Skeletal muscle tissue (tissue), 4 donors: ENCODE data around the gene ZNF521. TPM values are rescaled to one million over a fixed set of nuclear protein-coding genes. Genes with fewer than 3 reads are reported as not detected.

Experiments used
- H3K27ac ChIP-seq: one replicate; pipeline ENCODE4 v1.7.0; 2013; ENCODE audit warnings: mild to moderate bottlenecking, low read depth, low read length, inconsistent platforms
- H3K27me3 ChIP-seq, 3 donors: one replicate each; pipeline ENCODE4 v1.7.0; 2013; ENCODE audit warnings: low read length in 3 of 3; ENCODE audit not compliant: control insufficient read depth in 3 of 3, insufficient read depth in 3 of 3
- H3K36me3 ChIP-seq, 3 donors: one replicate each; pipeline ENCODE4 v1.7.0; 2013; ENCODE audit warnings: low read length in 3 of 3; ENCODE audit not compliant: control insufficient read depth in 3 of 3, insufficient read depth in 3 of 3
- H3K4me1 ChIP-seq, 3 donors: one replicate each; pipeline ENCODE4 v1.7.0; 2013; ENCODE audit warnings: low read length in 3 of 3, mild to moderate bottlenecking in 3 of 3; ENCODE audit not compliant: control insufficient read depth in 3 of 3, insufficient read depth in 3 of 3
- H3K4me3 ChIP-seq, 3 donors: one replicate each; pipeline ENCODE4 v1.7.0; 2013; ENCODE audit warnings: low read length in 3 of 3
- H3K9ac ChIP-seq, 3 donors: one replicate each; pipeline ENCODE4 v1.7.0; 2013; ENCODE audit warnings: low read length in 3 of 3, mild to moderate bottlenecking in 3 of 3, moderate library complexity in 2 of 3, low read depth in 1 of 3
- H3K9me3 ChIP-seq, 3 donors: one replicate each; pipeline ENCODE4 v1.7.0; 2013; ENCODE audit warnings: low read length in 3 of 3; ENCODE audit not compliant: control insufficient read depth in 3 of 3
- total RNA-seq: library from RNA; depleted of rRNA; stranded (reverse); fragments of >200 nt; gene quantifications from one replicate; pipeline ENCODE4 v1.2.3, GENCODE V29; 2014
- donor health status: Osteomylitis.

Gene ZNF521
- total RNA-seq, 1 donor from 2014 or later: 40.2 TPM

DNA sequence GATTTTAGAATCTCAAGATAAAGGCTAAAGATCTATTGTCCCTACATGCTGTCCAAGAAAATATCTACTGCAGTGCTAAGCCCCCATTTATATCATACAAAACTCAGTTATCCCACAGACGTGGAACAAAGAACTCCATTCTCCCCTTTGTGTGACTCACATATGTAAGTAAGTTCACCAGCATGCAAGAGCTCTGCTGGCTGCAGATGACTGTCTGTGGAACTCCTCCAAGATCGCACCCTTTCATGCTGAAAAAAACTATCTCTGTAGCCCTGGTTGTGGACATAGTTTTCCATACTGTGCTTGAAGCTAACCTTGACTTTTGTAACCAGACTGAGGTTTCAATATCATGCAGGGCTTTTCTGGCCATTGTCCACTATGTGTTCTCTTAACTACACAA, 207.1 kb downstream of the ZNF521 start:
- no peaks in the 10 kb centered on the region for H3K9me3 ChIP-seq
- no peak overlapping the region for H3K27ac ChIP-seq
- peaks cover 0 to 2% (median 0%) of the 10 kb centered on the region in 3 donors for H3K36me3 ChIP-seq
- no peak overlapping the region for H3K9ac ChIP-seq
- no peaks in the 10 kb centered on the region for H3K4me1 ChIP-seq
- no peak overlapping the region for H3K4me3 ChIP-seq
- H3K27me3 ChIP-seq: no peaks in the 10 kb centered on the region

DNA sequence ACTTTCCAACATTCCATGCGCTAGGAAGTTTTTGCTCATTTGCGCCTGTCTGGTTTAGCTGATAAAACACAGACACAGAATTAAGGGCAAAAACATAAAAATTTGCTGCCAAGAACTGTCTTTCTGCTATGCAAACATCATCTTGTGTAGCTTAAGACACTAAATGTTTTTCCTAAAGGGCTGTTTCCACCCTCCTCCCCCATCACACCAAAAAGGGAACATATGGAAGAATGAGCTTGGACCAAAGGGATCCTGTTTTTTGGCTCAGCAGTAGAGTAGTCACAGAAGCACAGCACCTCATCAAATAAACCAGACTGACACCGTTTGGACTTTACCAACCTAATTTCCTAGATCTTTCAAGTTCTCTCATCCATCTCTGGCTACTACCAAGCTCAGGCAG, 210.1 kb downstream of the ZNF521 start:
- Histone ChIP-seq H3K9me3 (no peaks in the 10 kb centered on the region), H3K9ac (no peak overlapping the region), H3K27ac (no peak overlapping the region), H3K4me1 (peaks cover 3 to 9% (median 8%) of the 10 kb centered on the region in 3 donors), H3K27me3 (no peaks in the 10 kb centered on the region), H3K4me3 (no peak overlapping the region), H3K36me3 (no peaks in the 10 kb centered on the region)

DNA sequence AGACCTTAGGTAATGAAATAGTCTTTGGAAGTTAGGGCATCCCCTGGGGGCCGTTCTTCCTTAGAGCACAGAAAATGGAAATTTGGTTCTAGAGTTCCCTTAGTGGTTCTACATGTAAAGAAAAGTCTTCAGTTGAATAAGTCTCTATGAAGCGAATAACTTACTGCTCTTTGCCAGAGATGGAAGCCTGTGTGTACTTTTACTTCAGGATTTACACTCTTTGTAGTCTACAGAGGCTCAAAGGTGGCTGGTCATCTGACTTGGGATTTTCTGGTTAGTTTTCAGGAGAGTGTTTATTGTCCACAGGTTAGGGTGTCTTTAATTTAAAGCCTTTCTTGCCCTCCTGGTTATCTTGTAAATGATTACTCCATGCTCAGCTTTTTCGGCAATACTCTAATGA, 210.6 kb downstream of the ZNF521 start:
- Histone ChIP-seq H3K27ac (no peak overlapping the region), H3K27me3 (no peaks in the 10 kb centered on the region), H3K36me3 (no peaks in the 10 kb centered on the region), H3K4me1 (peaks cover 6 to 12% (median 12%) of the 10 kb centered on the region in 3 donors), H3K9ac (no peak overlapping the region), H3K4me3 (no peak overlapping the region), H3K9me3 (no peaks in the 10 kb centered on the region)

DNA sequence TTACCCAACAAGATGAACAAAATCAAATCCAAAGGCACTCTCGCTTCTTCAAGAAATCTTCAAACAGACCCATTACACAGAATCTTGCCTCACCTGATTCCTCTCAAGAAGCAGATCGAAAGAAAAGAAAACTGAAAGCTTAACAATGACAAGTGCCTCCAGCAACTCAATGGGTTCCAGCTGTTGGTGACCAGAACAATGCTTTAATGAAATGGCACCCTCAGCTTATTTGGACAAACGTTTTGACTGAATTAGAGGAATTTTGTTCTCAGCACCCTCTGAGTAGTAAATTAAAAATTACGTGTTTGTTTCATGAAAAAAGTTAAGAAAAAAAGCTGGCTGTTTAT, 211.0 kb downstream of the ZNF521 start:
- Histone ChIP-seq H3K27me3 (no peaks in the 10 kb centered on the region), H3K9ac (no peak overlapping the region), H3K4me1 (peaks cover 6 to 15% (median 12%) of the 10 kb centered on the region in 3 donors), H3K4me3 (no peak overlapping the region), H3K36me3 (no peaks in the 10 kb centered on the region), H3K9me3 (no peaks in the 10 kb centered on the region), H3K27ac (no peak overlapping the region)

DNA sequence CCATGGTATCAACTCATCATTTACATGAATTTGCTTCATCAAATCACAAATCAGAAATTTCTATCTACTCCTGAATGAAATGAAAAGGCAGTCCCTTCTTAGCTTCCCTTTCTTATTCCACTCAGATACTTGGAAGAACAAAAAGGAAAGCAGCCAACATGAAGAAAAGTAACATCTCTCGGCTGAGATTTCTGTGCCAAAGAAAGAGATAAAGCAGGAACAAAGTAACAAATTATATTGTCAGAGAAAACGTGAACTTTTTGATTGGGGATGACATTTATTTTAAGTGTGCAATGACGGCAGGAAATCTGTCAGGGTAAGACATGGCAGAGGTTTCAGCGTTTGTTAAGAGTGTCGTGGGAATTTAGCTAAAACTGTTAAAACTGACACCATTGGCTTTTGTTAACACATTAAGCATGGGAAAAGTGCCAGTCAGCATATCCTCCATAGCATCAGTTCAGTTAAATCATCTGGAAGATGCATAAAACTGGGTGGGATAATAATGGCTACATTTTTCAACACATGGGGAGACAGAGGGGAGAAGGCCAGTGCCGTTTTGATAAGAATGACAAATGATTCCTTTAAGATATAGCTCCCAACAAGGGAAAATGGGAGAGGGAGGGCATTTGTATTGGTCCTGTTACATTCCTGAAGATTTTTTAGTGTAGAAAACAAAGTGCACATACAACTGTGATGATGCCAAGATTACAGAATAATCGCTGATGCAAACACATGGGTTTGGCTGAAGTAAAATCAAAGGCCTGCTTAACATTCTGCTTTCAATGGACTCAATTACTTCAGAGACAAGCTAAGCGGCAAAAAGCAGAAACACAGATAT, 211.6 kb downstream of the ZNF521 start:
- H3K4me1 ChIP-seq: peaks cover 6 to 15% (median 15%) of the 10 kb centered on the region in 3 donors
- no peak overlapping the region for H3K4me3 ChIP-seq
- H3K9me3 ChIP-seq: no peaks in the 10 kb centered on the region
- no peak overlapping the region for H3K27ac ChIP-seq
- no peaks in the 10 kb centered on the region for H3K27me3 ChIP-seq
- no peak overlapping the region for H3K9ac ChIP-seq
- H3K36me3 ChIP-seq: no peaks in the 10 kb centered on the region

DNA sequence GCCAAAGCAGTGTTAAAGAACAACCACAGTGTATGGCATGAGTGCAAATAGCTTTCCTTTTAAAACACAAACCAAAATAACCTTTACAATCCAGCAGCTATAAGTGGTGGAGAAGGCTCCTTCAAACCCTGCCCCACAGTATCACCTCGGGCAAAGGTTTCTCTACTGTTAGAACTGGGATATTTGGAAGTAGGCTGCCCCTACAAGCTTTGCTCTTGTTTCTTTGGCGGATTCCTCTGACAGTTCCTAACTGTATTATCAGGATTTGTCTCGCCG, 214.8 kb downstream of the ZNF521 start:
- Histone ChIP-seq H3K4me1 (peaks cover 17 to 31% (median 24%) of the 10 kb centered on the region in 3 donors), H3K27me3 (no peaks in the 10 kb centered on the region), H3K9ac (no peak overlapping the region), H3K36me3 (no peaks in the 10 kb centered on the region), H3K27ac (no peak overlapping the region), H3K9me3 (no peaks in the 10 kb centered on the region), H3K4me3 (no peak overlapping the region)

DNA sequence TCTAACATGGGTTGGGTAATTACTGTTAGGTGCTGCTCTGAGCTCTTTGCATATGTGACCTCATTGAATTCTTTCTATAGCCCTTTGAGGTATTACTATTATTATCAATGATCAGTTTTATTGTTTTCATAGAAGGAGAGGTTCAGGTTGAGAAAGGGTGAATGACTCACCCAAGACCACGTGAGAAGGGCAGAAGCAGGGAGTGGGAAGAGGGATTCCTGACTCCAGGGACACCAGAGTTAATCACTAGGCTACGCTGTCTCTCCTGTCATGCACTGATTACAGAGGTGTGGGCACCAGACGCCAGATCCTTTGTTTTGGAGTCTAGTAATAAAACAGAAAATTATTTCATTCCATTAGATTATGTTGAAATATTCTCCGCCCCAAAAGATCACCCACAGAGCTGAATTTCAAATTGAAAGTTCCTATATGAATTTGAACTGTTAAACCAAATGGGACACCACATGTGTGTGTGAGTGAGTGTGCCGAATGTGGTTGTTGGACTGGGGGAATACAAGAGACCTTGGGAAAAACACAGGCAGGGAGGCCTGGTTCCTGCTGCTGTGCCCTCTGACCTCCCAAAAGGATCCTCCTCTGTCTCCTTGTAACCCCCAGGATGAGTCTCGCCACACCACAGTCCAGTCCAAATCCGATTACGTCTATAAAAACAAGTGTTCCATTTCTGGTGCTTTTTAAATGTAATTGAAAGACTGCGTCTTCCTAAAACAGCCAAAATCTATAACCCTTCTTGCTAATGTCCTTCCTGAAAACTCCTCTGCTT, 215.4 kb downstream of the ZNF521 start:
- H3K4me3 ChIP-seq: no peak overlapping the region
- H3K9me3 ChIP-seq: no peaks in the 10 kb centered on the region
- no peaks in the 10 kb centered on the region for H3K27me3 ChIP-seq
- H3K36me3 ChIP-seq: no peaks in the 10 kb centered on the region
- H3K9ac ChIP-seq: no peak overlapping the region
- H3K4me1 ChIP-seq: peaks cover 17 to 31% (median 24%) of the 10 kb centered on the region in 3 donors
- no peak overlapping the region for H3K27ac ChIP-seq

DNA sequence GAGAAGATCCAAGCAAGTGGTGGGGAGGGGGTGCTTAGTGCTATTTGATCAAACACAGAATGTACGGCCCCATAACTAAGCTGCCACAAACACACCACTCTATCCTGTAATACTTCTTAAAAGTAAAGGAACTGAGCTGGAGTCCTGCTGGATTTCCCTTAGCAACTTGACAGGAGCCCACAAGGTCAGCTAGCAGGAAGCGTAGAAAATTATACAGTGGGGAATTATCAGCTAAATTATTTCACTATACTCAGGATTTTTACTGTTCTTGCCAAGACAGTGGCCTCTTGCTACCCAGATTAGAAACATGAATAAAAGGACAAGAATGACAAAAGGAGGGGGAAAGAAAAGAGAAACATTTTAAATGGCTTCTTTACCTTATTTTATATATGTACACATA, 217.1 kb downstream of the ZNF521 start:
- Histone ChIP-seq H3K4me3 (no peak overlapping the region), H3K4me1 (peaks cover 17 to 31% (median 24%) of the 10 kb centered on the region in 3 donors)

DNA sequence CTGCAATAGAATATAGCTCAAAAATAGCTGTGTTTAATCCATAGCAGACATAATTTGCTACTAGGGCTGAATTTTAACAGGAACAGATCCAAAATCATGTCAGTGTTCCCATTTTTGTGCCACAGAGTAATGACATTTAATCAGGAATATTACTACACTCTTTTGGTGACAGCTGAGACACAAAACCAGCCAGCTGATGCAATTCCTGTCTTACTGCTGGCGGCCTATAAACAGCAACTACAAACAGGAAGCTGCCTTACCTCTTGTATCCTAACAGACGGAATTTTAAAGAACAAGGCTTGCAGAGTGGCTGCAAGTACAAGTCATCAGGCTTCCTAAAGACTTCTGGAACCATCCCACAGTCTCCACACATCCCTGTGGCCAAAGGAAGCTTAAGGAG, 218.1 kb downstream of the ZNF521 start:
- Histone ChIP-seq H3K27ac (peak overlapping the region; percentile 45), H3K9me3 (no peaks in the 10 kb centered on the region), H3K36me3 (no peaks in the 10 kb centered on the region), H3K4me1 (peaks cover 17 to 31% (median 24%) of the 10 kb centered on the region in 3 donors), H3K27me3 (no peaks in the 10 kb centered on the region), H3K9ac (no peak overlapping the region), H3K4me3 (peak overlapping the region in 1 of 3 donors; percentile 3)

More for the DNA sequence above, 217.1 kb downstream of the ZNF521 start:
- Histone ChIP-seq H3K9ac (peak overlapping the region in 1 of 3 donors; percentile 15), H3K36me3 (no peaks in the 10 kb centered on the region), H3K9me3 (no peaks in the 10 kb centered on the region), H3K27me3 (no peaks in the 10 kb centered on the region), H3K27ac (no peak overlapping the region)

DNA sequence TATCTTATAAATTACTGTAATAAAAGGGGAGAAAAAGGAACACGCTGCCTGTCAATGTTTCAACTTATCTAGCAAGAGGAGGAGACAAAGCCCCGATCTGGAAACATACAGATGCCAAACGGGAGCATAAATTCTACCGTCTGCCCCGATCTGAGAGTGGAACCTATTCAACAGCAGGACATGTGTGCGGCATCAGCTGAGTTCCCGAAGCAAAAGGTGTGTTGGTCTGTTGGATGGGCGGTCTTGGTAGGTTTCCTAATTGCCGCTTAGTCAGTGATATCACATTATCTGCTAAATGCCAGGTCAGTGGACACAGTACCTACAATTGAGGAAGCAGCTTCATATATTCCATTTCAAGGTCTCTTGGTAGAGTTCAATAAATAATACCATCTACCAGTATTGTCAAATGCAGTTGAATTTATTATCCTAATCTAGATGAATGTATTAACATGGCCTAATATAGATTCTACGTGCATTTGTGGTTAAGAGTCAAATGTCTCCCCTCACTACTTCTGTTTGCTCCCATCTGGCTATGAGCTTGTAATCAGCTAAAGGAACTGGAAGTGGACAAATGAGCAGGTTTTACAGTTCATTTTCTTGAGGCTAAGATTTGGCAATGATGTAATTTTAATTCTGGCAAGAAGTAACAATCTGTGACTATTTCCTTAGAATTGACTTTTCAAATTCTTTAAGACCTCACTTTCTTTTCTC, 219.0 kb downstream of the ZNF521 start:
- Histone ChIP-seq H3K4me1 (peaks cover 17 to 31% (median 24%) of the 10 kb centered on the region in 3 donors), H3K9ac (no peak overlapping the region), H3K4me3 (no peak overlapping the region), H3K9me3 (no peaks in the 10 kb centered on the region), H3K27me3 (no peaks in the 10 kb centered on the region), H3K27ac (no peak overlapping the region), H3K36me3 (no peaks in the 10 kb centered on the region)
